Neural progenitor cell (in vitro differentiated cells): ENCODE results near the gene PLA2G2C. TPM values are rescaled to one million over a fixed set of nuclear protein-coding genes. Genes with fewer than 3 reads are reported as not detected.

Source experiments
- DNase-seq: peaks from one replicate; pipeline ENCODE4 v3.0.0-alpha.2; 2016; ENCODE audit warnings: low spot score
- H2AFZ ChIP-seq: fragments of 200-600 bp; sonication (generic); replicated peaks from 2 replicates; pipeline ENCODE4 v1.6.1; 2016; ENCODE audit warnings: antibody characterized with exemption
- H3F3A ChIP-seq: fragments of 200-600 bp; sonication (generic); 2 replicates; pipeline ENCODE4 v1.6.1; 2016; ENCODE audit warnings: antibody characterized with exemption, low read depth
- H3K27ac ChIP-seq: fragments of 200-600 bp; sonication (generic); 2 replicates; pipeline ENCODE4 v1.5.1; 2016; ENCODE audit warnings: mild to moderate bottlenecking
- H3K27me3 ChIP-seq: fragments of 200-600 bp; sonication (generic); 2 replicates; pipeline ENCODE4 v1.6.1; 2016; ENCODE audit warnings: mild to moderate bottlenecking, moderate library complexity
- H3K36me3 ChIP-seq: fragments of 200-600 bp; sonication (generic); 2 replicates; pipeline ENCODE4 v1.5.1; 2016
- H3K4me1 ChIP-seq: fragments of 200-600 bp; sonication (generic); 2 replicates; pipeline ENCODE4 v1.6.1; 2016; ENCODE audit warnings: mixed run types
- H3K4me2 ChIP-seq: fragments of 200-600 bp; sonication (generic); 2 replicates; pipeline ENCODE4 v1.6.1; 2016
- H3K4me3 ChIP-seq: fragments of 200-600 bp; sonication (generic); 2 replicates; pipeline ENCODE4 v1.5.1; 2016
- H3K79me2 ChIP-seq: fragments of 200-600 bp; sonication (generic); 2 replicates; pipeline ENCODE4 v1.6.1; 2016; ENCODE audit warnings: low read depth
- H3K9ac ChIP-seq: fragments of 200-600 bp; sonication (generic); 2 replicates; pipeline ENCODE4 v1.6.1; 2016
- H3K9me3 ChIP-seq: fragments of 200-600 bp; sonication (generic); 2 replicates; pipeline ENCODE4 v1.5.1; 2016; ENCODE audit warnings: low read depth
- H4K20me1 ChIP-seq: fragments of 200-600 bp; sonication (generic); 2 replicates; pipeline ENCODE4 v1.6.1; 2016; ENCODE audit warnings: low read depth
- H3K27ac Mint-ChIP-seq: 3 replicates; pipeline ENCODE4 v1.8.0; 2021; ENCODE audit warnings: mixed read lengths
- H3K27me3 Mint-ChIP-seq: 2 replicates; pipeline ENCODE4 v1.8.0; 2022; ENCODE audit warnings: low read depth, mild to moderate bottlenecking, inconsistent platforms, moderate library complexity, mixed read lengths; ENCODE audit not compliant: insufficient read depth
- H3K36me3 Mint-ChIP-seq: 3 replicates; pipeline ENCODE4 v1.8.0; 2021; ENCODE audit warnings: mixed read lengths
- H3K4me1 Mint-ChIP-seq: 3 replicates; pipeline ENCODE4 v1.8.0; 2021; ENCODE audit warnings: mixed read lengths
- H3K4me3 Mint-ChIP-seq: 3 replicates; pipeline ENCODE4 v1.8.0; 2021; ENCODE audit warnings: mild to moderate bottlenecking, moderate library complexity, mixed read lengths
- H3K9me3 Mint-ChIP-seq: 3 replicates; pipeline ENCODE4 v1.8.0; 2020; ENCODE audit warnings: mixed read lengths
- CTCF ChIP-seq: fragments of 200-600 bp; sonication (generic); IDR thresholded peaks from 2 replicates; pipeline ENCODE4 v1.5.1; 2017; ENCODE audit warnings: antibody characterized with exemption, mild to moderate bottlenecking
- EZH2 ChIP-seq: fragments of 200-600 bp; sonication (generic); IDR thresholded peaks from 2 replicates; pipeline ENCODE4 v1.6.1; 2017; ENCODE audit warnings: antibody characterized with exemption, mild to moderate bottlenecking, moderate library complexity
- EZH2phosphoT487 ChIP-seq: fragments of 200-600 bp; sonication (generic); IDR thresholded peaks from 2 replicates; pipeline ENCODE4 v1.6.1; 2017; ENCODE audit warnings: antibody characterized with exemption
- total RNA-seq: library from RNA; depleted of rRNA; stranded (reverse); fragments of >200 nt; gene quantifications from 2 replicates; pipeline ENCODE4 v1.2.3, GENCODE V29; 2015; ENCODE audit warnings: low replicate concordance

Gene PLA2G2C
- total RNA-seq, 1 donor from 2014 or later: not detected

- peaks cover 5% of the 10 kb centered on the region for H3K27me3 Mint-ChIP-seq
Measured at GRCh38 chr1:20199403-20199802, 13.1 kb upstream of the PLA2G2C start.

GRCh38 chr1:20198918-20199317 is 12.6 kb upstream of the PLA2G2C start:
- H3K4me3 Mint-ChIP-seq: no peak overlapping the region

More at GRCh38 chr1:20199403-20199802, 13.1 kb upstream of the PLA2G2C start:
- H3K36me3 ChIP-seq: no peaks in the 10 kb centered on the region
- no peak overlapping the region for H2AFZ ChIP-seq
- Mint-ChIP-seq H3K9me3 (no peaks in the 10 kb centered on the region), H3K4me1 (no peaks in the 10 kb centered on the region), H3K27ac (no peak overlapping the region), H3K36me3 (no peaks in the 10 kb centered on the region), H3K4me3 (no peak overlapping the region)
- H3K27me3 ChIP-seq: no peaks in the 10 kb centered on the region
- no peak overlapping the region for H3K27ac ChIP-seq
- no peaks in the 10 kb centered on the region for H3K9me3 ChIP-seq
- no peak overlapping the region for H3K4me3 ChIP-seq
- no peaks in the 10 kb centered on the region for H3F3A ChIP-seq
- TF ChIP-seq EZH2phosphoT487 (no peak), EZH2 (no peak), CTCF (no peak)
- no peaks in the 10 kb centered on the region for H4K20me1 ChIP-seq
- H3K9ac ChIP-seq: no peak overlapping the region
- no peak for DNase-seq
- no peak overlapping the region for H3K4me2 ChIP-seq
- no peaks in the 10 kb centered on the region for H3K79me2 ChIP-seq
- H3K4me1 ChIP-seq: no peaks in the 10 kb centered on the region

GRCh38 chr1:20198296-20198695 is 12.0 kb upstream of the PLA2G2C start:
- peaks cover 5% of the 10 kb centered on the region for H3K27me3 Mint-ChIP-seq
- no peaks in the 10 kb centered on the region for H3K79me2 ChIP-seq

More at GRCh38 chr1:20198918-20199317, 12.6 kb upstream of the PLA2G2C start:
- Mint-ChIP-seq H3K36me3 (no peaks in the 10 kb centered on the region), H3K27ac (no peak overlapping the region), H3K4me1 (no peaks in the 10 kb centered on the region), H3K27me3 (peaks cover 5% of the 10 kb centered on the region), H3K9me3 (no peaks in the 10 kb centered on the region)
- no peaks in the 10 kb centered on the region for H3K9me3 ChIP-seq
- H3K4me2 ChIP-seq: no peak overlapping the region
- no peaks in the 10 kb centered on the region for H3K36me3 ChIP-seq
- no peaks in the 10 kb centered on the region for H3K4me1 ChIP-seq
- TF ChIP-seq EZH2: no peak
- TF ChIP-seq EZH2phosphoT487: no peak
- TF ChIP-seq CTCF: no peak
- no peaks in the 10 kb centered on the region for H3F3A ChIP-seq
- H3K79me2 ChIP-seq: no peaks in the 10 kb centered on the region
- no peaks in the 10 kb centered on the region for H3K27me3 ChIP-seq
- no peak overlapping the region for H3K27ac ChIP-seq
- no peak overlapping the region for H3K4me3 ChIP-seq
- H2AFZ ChIP-seq: no peak overlapping the region
- H3K9ac ChIP-seq: no peak overlapping the region
- no peak for DNase-seq
- H4K20me1 ChIP-seq: no peaks in the 10 kb centered on the region

More at GRCh38 chr1:20198296-20198695, 12.0 kb upstream of the PLA2G2C start:
- Mint-ChIP-seq H3K4me3 (no peak overlapping the region), H3K36me3 (no peaks in the 10 kb centered on the region), H3K4me1 (no peaks in the 10 kb centered on the region), H3K27ac (no peak overlapping the region), H3K9me3 (no peaks in the 10 kb centered on the region)
- H3K36me3 ChIP-seq: no peaks in the 10 kb centered on the region
- H3K9me3 ChIP-seq: no peaks in the 10 kb centered on the region
- no peaks in the 10 kb centered on the region for H3F3A ChIP-seq
- TF ChIP-seq EZH2phosphoT487: no peak
- no peak for TF ChIP-seq EZH2
- TF ChIP-seq CTCF: no peak
- H3K9ac ChIP-seq: no peak overlapping the region
- no peak overlapping the region for H3K27ac ChIP-seq
- no peak overlapping the region for H2AFZ ChIP-seq
- H4K20me1 ChIP-seq: no peaks in the 10 kb centered on the region
- no peaks in the 10 kb centered on the region for H3K4me1 ChIP-seq
- H3K4me2 ChIP-seq: no peak overlapping the region
- no peak for DNase-seq
- no peaks in the 10 kb centered on the region for H3K27me3 ChIP-seq
- no peak overlapping the region for H3K4me3 ChIP-seq
